ENCODE results near the gene SMIM38.
"Not testable (repeated sequence)": the region's sequence is repeated elsewhere in the genome, so short reads cannot be mapped to it uniquely, and the experiment has no call there.

SMIM38 gene

GRCh38 chr11:69132301-69132670 is 23.4 kb upstream of the SMIM38 start:
- Histone ChIP-seq H3K9ac (ENCODE audit: low read depth, low read length) (no peak overlapping the region), H3K27ac (ENCODE audit: low read depth, low read length) (no peak overlapping the region), H3K4me3 (ENCODE audit: low read depth, low read length) (no peak overlapping the region), H3K4me1 (ENCODE audit: control insufficient read depth, insufficient read depth, low read length) (peaks cover 3% of the 10 kb centered on the region; the same call in 1 of the 2 replicates), H3K36me3 (ENCODE audit: control insufficient read depth, insufficient read depth, low read length) (no peaks in the 10 kb centered on the region), H3K27me3 (ENCODE audit: control insufficient read depth, insufficient read depth, low read length) (no peaks in the 10 kb centered on the region), H3K9me3 (ENCODE audit: control insufficient read depth, insufficient read depth, low read length) (peaks cover 2% of the 10 kb centered on the region; the same call in 1 of the 2 replicates)

- Histone ChIP-seq H3K4me3 (ENCODE audit: low read depth, low read length) (no peak overlapping the region), H3K4me1 (ENCODE audit: control insufficient read depth, insufficient read depth, low read length) (peaks cover 6% of the 10 kb centered on the region; the same call in 1 of the 2 replicates), H3K27me3 (ENCODE audit: control insufficient read depth, insufficient read depth, low read length) (no peaks in the 10 kb centered on the region), H3K9ac (ENCODE audit: low read depth, low read length) (no peak overlapping the region), H3K9me3 (ENCODE audit: control insufficient read depth, insufficient read depth, low read length) (peaks cover 2% of the 10 kb centered on the region; the same call in 1 of the 2 replicates), H3K36me3 (ENCODE audit: control insufficient read depth, insufficient read depth, low read length) (no peaks in the 10 kb centered on the region), H3K27ac (ENCODE audit: low read depth, low read length) (no peak overlapping the region)
Observed at GRCh38 chr11:69133251-69133650, 22.5 kb upstream of the SMIM38 start.

GRCh38 chr11:69134182-69134581 is 21.6 kb upstream of the SMIM38 start:
- H3K9me3 ChIP-seq (ENCODE audit: control insufficient read depth, insufficient read depth, low read length); H3K4me3 ChIP-seq (ENCODE audit: low read depth, low read length); H3K27me3 ChIP-seq (ENCODE audit: control insufficient read depth, insufficient read depth, low read length); H3K9ac ChIP-seq (ENCODE audit: low read depth, low read length); H3K4me1 ChIP-seq (ENCODE audit: control insufficient read depth, insufficient read depth, low read length); H3K36me3 ChIP-seq (ENCODE audit: control insufficient read depth, insufficient read depth, low read length); H3K27ac ChIP-seq (ENCODE audit: low read depth, low read length): not testable (repeated sequence)

- H3K4me3 ChIP-seq (ENCODE audit: low read depth, low read length): no peak overlapping the region
- H3K9me3 ChIP-seq (ENCODE audit: control insufficient read depth, insufficient read depth, low read length): peaks cover 2% of the 10 kb centered on the region; the same call in 1 of the 2 replicates
- no peak overlapping the region for H3K9ac ChIP-seq (ENCODE audit: low read depth, low read length)
- H3K4me1 ChIP-seq (ENCODE audit: control insufficient read depth, insufficient read depth, low read length): peaks cover 8% of the 10 kb centered on the region; the same call in 1 of the 2 replicates
- H3K27me3 ChIP-seq (ENCODE audit: control insufficient read depth, insufficient read depth, low read length): no peaks in the 10 kb centered on the region
- no peaks in the 10 kb centered on the region for H3K36me3 ChIP-seq (ENCODE audit: control insufficient read depth, insufficient read depth, low read length)
- no peak overlapping the region for H3K27ac ChIP-seq (ENCODE audit: low read depth, low read length)
Observed at GRCh38 chr11:69134957-69135356, 20.8 kb upstream of the SMIM38 start.

GRCh38 chr11:69135420-69136363 is 20.0 kb upstream of the SMIM38 start:
- H3K27ac ChIP-seq (ENCODE audit: low read depth, low read length): no peak overlapping the region
- H3K9ac ChIP-seq (ENCODE audit: low read depth, low read length): no peak overlapping the region
- no peaks in the 10 kb centered on the region for H3K36me3 ChIP-seq (ENCODE audit: control insufficient read depth, insufficient read depth, low read length)
- peaks cover 2% of the 10 kb centered on the region; the same call in 1 of the 2 replicates for H3K9me3 ChIP-seq (ENCODE audit: control insufficient read depth, insufficient read depth, low read length)
- H3K4me1 ChIP-seq (ENCODE audit: control insufficient read depth, insufficient read depth, low read length): peaks cover 8% of the 10 kb centered on the region; the same call in 1 of the 2 replicates
- H3K27me3 ChIP-seq (ENCODE audit: control insufficient read depth, insufficient read depth, low read length): no peaks in the 10 kb centered on the region
- H3K4me3 ChIP-seq (ENCODE audit: low read depth, low read length): no peak overlapping the region

- H3K27me3 ChIP-seq (ENCODE audit: control insufficient read depth, insufficient read depth, low read length): no peaks in the 10 kb centered on the region
- H3K27ac ChIP-seq (ENCODE audit: low read depth, low read length): no peak overlapping the region
- peaks cover 8% of the 10 kb centered on the region; the same call in 1 of the 2 replicates for H3K4me1 ChIP-seq (ENCODE audit: control insufficient read depth, insufficient read depth, low read length)
- no peaks in the 10 kb centered on the region for H3K36me3 ChIP-seq (ENCODE audit: control insufficient read depth, insufficient read depth, low read length)
- peaks cover 2% of the 10 kb centered on the region; the same call in 1 of the 2 replicates for H3K9me3 ChIP-seq (ENCODE audit: control insufficient read depth, insufficient read depth, low read length)
- no peak overlapping the region for H3K4me3 ChIP-seq (ENCODE audit: low read depth, low read length)
- H3K9ac ChIP-seq (ENCODE audit: low read depth, low read length): no peak overlapping the region
Observed at GRCh38 chr11:69136471-69136870, 19.3 kb upstream of the SMIM38 start.

- H3K4me3 ChIP-seq (ENCODE audit: low read depth, low read length): no peak overlapping the region
- H3K9ac ChIP-seq (ENCODE audit: low read depth, low read length): no peak overlapping the region
- H3K27ac ChIP-seq (ENCODE audit: low read depth, low read length): no peak overlapping the region
- H3K36me3 ChIP-seq (ENCODE audit: control insufficient read depth, insufficient read depth, low read length): no peaks in the 10 kb centered on the region
- 0 out of 2 replicates have a peak, but pooled peaks cover 5% of the 10 kb centered on the region for H3K4me1 ChIP-seq (ENCODE audit: control insufficient read depth, insufficient read depth, low read length)
- H3K9me3 ChIP-seq (ENCODE audit: control insufficient read depth, insufficient read depth, low read length): peaks cover 2% of the 10 kb centered on the region; the same call in 1 of the 2 replicates
- H3K27me3 ChIP-seq (ENCODE audit: control insufficient read depth, insufficient read depth, low read length): no peaks in the 10 kb centered on the region
Observed at GRCh38 chr11:69137151-69137844, 18.4 kb upstream of the SMIM38 start.

- Histone ChIP-seq H3K9ac (ENCODE audit: low read depth, low read length) (no peak overlapping the region), H3K27ac (ENCODE audit: low read depth, low read length) (no peak overlapping the region), H3K36me3 (ENCODE audit: control insufficient read depth, insufficient read depth, low read length) (no peaks in the 10 kb centered on the region), H3K9me3 (ENCODE audit: control insufficient read depth, insufficient read depth, low read length) (no peaks in the 10 kb centered on the region), H3K4me1 (ENCODE audit: control insufficient read depth, insufficient read depth, low read length) (0 out of 2 replicates have a peak, but pooled peaks cover 5% of the 10 kb centered on the region), H3K27me3 (ENCODE audit: control insufficient read depth, insufficient read depth, low read length) (no peaks in the 10 kb centered on the region), H3K4me3 (ENCODE audit: low read depth, low read length) (no peak overlapping the region)
Observed at GRCh38 chr11:69138265-69138664, 17.5 kb upstream of the SMIM38 start.

- H3K4me1 ChIP-seq (ENCODE audit: control insufficient read depth, insufficient read depth, low read length); H3K36me3 ChIP-seq (ENCODE audit: control insufficient read depth, insufficient read depth, low read length); H3K9ac ChIP-seq (ENCODE audit: low read depth, low read length); H3K4me3 ChIP-seq (ENCODE audit: low read depth, low read length); H3K27ac ChIP-seq (ENCODE audit: low read depth, low read length); H3K9me3 ChIP-seq (ENCODE audit: control insufficient read depth, insufficient read depth, low read length); H3K27me3 ChIP-seq (ENCODE audit: control insufficient read depth, insufficient read depth, low read length): not testable (repeated sequence)
Observed at GRCh38 chr11:69140161-69140560, 15.6 kb upstream of the SMIM38 start.

GRCh38 chr11:69140635-69141034 is 15.1 kb upstream of the SMIM38 start:
- H3K27me3 ChIP-seq (ENCODE audit: control insufficient read depth, insufficient read depth, low read length): no peaks in the 10 kb centered on the region
- H3K4me3 ChIP-seq (ENCODE audit: low read depth, low read length): no peak overlapping the region
- no peaks in the 10 kb centered on the region for H3K36me3 ChIP-seq (ENCODE audit: control insufficient read depth, insufficient read depth, low read length)
- H3K9ac ChIP-seq (ENCODE audit: low read depth, low read length): no peak overlapping the region
- H3K4me1 ChIP-seq (ENCODE audit: control insufficient read depth, insufficient read depth, low read length): 0 out of 2 replicates have a peak, but pooled peaks cover 5% of the 10 kb centered on the region
- no peak overlapping the region for H3K27ac ChIP-seq (ENCODE audit: low read depth, low read length)
- no peaks in the 10 kb centered on the region for H3K9me3 ChIP-seq (ENCODE audit: control insufficient read depth, insufficient read depth, low read length)

- no peak overlapping the region for H3K27ac ChIP-seq (ENCODE audit: low read depth, low read length)
- H3K4me1 ChIP-seq (ENCODE audit: control insufficient read depth, insufficient read depth, low read length): 0 out of 2 replicates have a peak, but pooled peaks cover 5% of the 10 kb centered on the region
- H3K9me3 ChIP-seq (ENCODE audit: control insufficient read depth, insufficient read depth, low read length): peaks cover 6% of the 10 kb centered on the region; the same call in 1 of the 2 replicates
- H3K36me3 ChIP-seq (ENCODE audit: control insufficient read depth, insufficient read depth, low read length): no peaks in the 10 kb centered on the region
- no peak overlapping the region for H3K9ac ChIP-seq (ENCODE audit: low read depth, low read length)
- H3K4me3 ChIP-seq (ENCODE audit: low read depth, low read length): no peak overlapping the region
- H3K27me3 ChIP-seq (ENCODE audit: control insufficient read depth, insufficient read depth, low read length): no peaks in the 10 kb centered on the region
Observed at GRCh38 chr11:69141742-69142141, 14.0 kb upstream of the SMIM38 start.

All from HUES48 (cell line).